ENCODE data around the gene POLR2E.

The POLR2E gene

DNA sequence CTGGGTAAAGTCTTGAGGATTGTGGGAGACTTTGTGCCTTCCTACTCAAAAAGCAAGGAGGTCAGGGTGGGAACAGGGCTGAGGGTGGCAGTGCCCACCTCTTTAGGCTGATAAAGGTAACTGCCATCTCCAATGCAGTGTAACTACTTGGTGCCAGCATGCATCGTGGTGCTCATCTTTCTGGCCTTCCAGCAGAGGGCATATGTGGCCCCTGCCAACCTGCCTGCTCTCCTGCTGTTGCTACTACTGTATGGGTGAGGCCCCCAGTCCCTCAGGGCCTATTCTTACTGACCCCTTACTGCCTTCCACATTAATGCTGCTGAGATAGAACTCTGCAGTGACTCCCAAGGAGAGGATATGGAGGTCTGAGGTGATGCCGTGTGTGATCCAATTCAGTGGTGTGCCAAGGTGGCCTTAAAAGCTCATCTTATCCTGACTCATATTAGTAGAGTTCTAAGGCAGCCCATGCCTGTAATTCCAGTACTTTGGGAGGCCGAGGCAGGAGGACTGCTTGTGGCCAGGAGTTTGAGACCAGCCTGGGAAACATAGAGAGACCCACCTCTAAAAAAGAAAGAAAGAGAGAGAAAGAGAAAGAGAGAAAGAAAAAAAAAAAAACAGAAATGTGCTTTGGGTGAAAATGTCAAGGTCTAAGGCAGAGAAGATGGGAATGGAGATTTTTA is 37.9 kb downstream of the POLR2E start:
- no peaks in the 10 kb centered on the region for H3K36me3 ChIP-seq (replicated peaks)

DNA sequence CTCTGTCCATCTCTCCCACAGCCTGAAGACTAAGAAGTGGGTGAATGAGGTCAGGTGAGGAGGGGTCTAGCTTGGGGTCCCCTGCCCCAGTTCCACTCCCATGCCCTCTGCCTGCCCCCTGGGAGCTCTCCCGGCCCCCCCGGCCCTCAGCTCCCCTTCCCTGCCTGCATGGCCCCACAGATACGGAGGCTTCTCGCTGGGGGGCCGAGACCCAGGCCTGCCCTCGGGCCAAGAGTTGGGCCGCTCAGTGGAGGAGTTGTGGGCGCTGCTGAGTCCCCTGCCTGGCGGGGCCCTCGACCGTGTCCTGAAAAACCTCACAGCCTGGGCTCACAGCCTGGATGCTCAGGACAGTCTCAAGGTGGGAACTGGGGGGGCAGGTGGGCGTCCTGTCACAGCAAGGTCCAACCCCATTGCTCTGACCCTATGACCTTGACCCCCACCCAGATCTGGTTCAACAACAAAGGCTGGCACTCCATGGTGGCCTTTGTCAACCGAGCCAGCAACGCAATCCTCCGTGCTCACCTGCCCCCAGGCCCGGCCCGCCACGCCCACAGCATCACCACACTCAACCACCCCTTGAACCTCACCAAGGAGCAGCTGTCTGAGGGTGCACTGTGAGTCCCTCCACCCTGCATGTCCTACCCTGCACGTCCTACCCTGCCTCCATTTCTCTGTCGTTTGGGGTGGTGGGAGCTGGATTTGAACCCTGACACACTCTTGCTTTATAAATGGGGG is 39.1 kb downstream of the POLR2E start:
- TF ChIP-seq, protein P1, sequence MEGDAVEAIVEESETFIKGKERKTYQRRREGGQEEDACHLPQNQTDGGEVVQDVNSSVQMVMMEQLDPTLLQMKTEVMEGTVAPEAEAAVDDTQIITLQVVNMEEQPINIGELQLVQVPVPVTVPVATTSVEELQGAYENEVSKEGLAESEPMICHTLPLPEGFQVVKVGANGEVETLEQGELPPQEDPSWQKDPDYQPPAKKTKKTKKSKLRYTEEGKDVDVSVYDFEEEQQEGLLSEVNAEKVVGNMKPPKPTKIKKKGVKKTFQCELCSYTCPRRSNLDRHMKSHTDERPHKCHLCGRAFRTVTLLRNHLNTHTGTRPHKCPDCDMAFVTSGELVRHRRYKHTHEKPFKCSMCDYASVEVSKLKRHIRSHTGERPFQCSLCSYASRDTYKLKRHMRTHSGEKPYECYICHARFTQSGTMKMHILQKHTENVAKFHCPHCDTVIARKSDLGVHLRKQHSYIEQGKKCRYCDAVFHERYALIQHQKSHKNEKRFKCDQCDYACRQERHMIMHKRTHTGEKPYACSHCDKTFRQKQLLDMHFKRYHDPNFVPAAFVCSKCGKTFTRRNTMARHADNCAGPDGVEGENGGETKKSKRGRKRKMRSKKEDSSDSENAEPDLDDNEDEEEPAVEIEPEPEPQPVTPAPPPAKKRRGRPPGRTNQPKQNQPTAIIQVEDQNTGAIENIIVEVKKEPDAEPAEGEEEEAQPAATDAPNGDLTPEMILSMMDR (IDR thresholded peaks at IDR 0.05; ENCODE audit: low read depth, low read length, missing control alignments): no peak

More for the DNA sequence above, 37.9 kb downstream of the POLR2E start:
- Histone ChIP-seq H3K4me3 (ENCODE audit: low read depth, low read length) (no peak overlapping the region), H3K27me3 (replicated peaks) (no peaks in the 10 kb centered on the region), H3K27ac (no peak overlapping the region)
- in situ Hi-C loops (cut with HindIII; ENCODE audit: low pct_ligation_motif_present, low sequenced_read_pairs): no loop called here
- TF ChIP-seq, protein P1 (IDR thresholded peaks at IDR 0.05; ENCODE audit: low read depth, low read length, missing control alignments): no peak
- DNase-seq: peak; percentile 58

DNA sequence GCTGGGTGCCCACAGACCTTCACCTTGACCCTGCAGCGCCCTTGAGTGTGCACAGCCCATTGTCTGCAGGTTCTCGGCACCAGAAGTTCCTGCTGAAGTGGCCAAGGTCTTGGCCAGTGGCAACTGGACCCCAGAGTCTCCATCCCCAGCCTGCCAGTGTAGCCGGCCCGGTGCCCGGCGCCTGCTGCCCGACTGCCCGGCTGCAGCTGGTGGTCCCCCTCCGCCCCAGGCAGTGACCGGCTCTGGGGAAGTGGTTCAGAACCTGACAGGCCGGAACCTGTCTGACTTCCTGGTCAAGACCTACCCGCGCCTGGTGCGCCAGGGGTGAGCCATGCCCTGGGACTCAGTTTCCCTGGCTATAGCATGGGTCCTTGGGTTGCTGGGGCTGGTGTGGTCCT is 40.1 kb downstream of the POLR2E start:
- Histone ChIP-seq H3K4me3 (ENCODE audit: low read depth, low read length) (no peak overlapping the region), H3K27ac (no peak overlapping the region), H3K36me3 (replicated peaks) (no peaks in the 10 kb centered on the region), H3K27me3 (replicated peaks) (no peaks in the 10 kb centered on the region)
- in situ Hi-C loops (cut with HindIII; ENCODE audit: low pct_ligation_motif_present, low sequenced_read_pairs): no loop called here
- DNase-seq: no peak
- TF ChIP-seq, protein P1 (IDR thresholded peaks at IDR 0.05; ENCODE audit: low read depth, low read length, missing control alignments): no peak

More for the DNA sequence above, 39.1 kb downstream of the POLR2E start:
- in situ Hi-C loops (cut with HindIII; ENCODE audit: low pct_ligation_motif_present, low sequenced_read_pairs): no loop called here
- Histone ChIP-seq H3K36me3 (replicated peaks) (no peaks in the 10 kb centered on the region), H3K27ac (no peak overlapping the region), H3K4me3 (ENCODE audit: low read depth, low read length) (no peak overlapping the region), H3K27me3 (replicated peaks) (no peaks in the 10 kb centered on the region)
- DNase-seq: no peak

DNA sequence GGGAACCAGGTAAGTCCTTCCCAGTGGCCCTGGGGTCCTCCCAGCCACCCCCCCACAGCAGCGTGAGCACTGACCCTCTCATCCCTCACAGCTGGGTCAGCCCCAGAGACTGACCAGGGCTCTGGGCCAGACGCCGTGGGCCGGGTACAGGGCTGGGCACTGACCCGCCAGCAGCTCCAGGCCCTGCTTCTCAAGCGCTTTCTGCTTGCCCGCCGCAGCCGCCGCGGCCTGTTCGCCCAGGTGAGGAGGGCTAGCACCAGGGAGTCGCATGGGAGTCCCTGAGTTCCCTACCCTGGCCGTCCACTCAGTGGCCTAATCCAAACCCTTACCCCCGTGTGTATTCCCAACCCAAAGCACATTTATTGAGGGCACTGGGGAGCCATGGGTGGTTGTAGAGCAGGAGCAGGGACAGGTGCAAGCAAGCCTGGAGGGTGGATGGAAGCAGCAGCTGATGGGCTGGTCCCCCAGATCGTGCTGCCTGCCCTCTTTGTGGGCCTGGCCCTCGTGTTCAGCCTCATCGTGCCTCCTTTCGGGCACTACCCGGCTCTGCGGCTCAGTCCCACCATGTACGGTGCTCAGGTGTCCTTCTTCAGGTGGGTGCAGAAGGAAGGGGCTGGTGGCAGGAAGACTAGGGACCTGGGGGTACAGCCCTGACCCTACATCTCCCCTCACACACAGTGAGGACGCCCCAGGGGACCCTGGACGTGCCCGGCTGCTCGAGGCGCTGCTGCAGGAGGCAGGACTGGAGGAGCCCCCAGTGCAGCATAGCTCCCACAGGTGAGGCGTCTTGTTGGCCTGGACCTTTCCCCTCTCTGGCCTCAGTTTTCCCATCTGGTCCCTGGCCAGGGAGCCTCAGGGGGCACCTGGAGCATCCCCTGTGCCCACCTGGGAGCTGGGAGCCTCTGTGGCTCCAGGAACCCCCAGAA is 40.8 kb downstream of the POLR2E start:
- TF ChIP-seq, protein P1 (IDR thresholded peaks at IDR 0.05; ENCODE audit: low read depth, low read length, missing control alignments): no peak
- no peak for DNase-seq
- Histone ChIP-seq H3K27ac (no peak overlapping the region), H3K27me3 (replicated peaks) (no peaks in the 10 kb centered on the region), H3K36me3 (replicated peaks) (no peaks in the 10 kb centered on the region), H3K4me3 (ENCODE audit: low read depth, low read length) (no peak overlapping the region)
- in situ Hi-C loops (cut with HindIII; ENCODE audit: low pct_ligation_motif_present, low sequenced_read_pairs): no loop called here

DNA sequence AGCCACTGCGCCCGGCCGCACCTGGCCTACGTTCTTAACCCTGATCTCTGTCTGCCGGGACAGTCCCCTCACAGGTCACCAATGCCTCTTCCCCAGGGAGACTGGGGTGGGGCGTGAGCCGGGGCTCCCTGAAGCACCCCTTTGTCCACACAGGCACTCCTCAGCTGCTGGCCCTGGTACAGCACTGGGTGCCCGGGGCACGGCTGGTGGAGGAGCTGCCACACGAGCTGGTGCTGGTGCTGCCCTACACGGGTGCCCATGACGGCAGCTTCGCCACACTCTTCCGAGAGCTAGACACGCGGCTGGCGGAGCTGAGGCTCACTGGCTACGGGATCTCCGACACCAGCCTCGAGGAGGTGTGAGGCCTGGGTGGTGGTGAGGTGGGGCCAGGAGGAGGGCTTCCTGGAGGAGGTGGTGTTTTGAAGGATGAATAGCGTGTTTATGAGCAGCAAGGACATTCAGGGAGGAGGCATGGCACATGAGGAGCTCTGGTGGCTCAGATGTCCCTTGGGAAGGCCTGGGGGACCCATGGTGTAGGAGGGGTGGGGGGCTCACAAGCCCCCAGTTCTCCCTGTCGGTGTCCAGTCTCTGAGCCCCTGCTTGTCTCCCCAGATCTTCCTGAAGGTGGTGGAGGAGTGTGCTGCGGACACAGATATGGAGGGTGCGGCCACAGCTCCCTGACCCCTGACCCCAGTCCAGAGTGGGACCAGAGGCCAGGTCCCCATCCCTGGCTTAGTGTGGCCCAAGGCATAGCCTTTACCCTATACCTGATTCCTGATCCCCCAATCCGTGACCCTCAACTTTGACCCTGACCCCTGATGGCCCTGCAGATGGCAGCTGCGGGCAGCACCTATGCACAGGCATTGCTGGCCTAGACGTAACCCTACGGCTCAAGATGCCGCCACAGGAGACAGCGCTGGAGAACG is 41.7 kb downstream of the POLR2E start:
- Histone ChIP-seq H3K4me3 (ENCODE audit: low read depth, low read length) (no peak overlapping the region), H3K27me3 (replicated peaks) (no peaks in the 10 kb centered on the region), H3K27ac (no peak overlapping the region), H3K36me3 (replicated peaks) (no peaks in the 10 kb centered on the region)
- DNase-seq: no peak
- in situ Hi-C loops (cut with HindIII; ENCODE audit: low pct_ligation_motif_present, low sequenced_read_pairs): no loop called here
- TF ChIP-seq, protein P1 (IDR thresholded peaks at IDR 0.05; ENCODE audit: low read depth, low read length, missing control alignments): no peak
